Endothelial cell (in vitro differentiated cells): ENCODE measurements around the gene DDI2. TPM values are rescaled to one million over a fixed set of nuclear protein-coding genes. Genes with fewer than 3 reads are reported as not detected.

Experiments used
- DNase-seq: peaks from one replicate; pipeline ENCODE4 v3.0.0; 2021; ENCODE audit warnings: low spot score
- H3K27ac Mint-ChIP-seq: one replicate; pipeline ENCODE4 v1.8.0; 2021; ENCODE audit warnings: mixed read lengths, inconsistent platforms; ENCODE audit not compliant: unreplicated experiment
- H3K27me3 Mint-ChIP-seq: one replicate; pipeline ENCODE4 v1.8.0; 2021; ENCODE audit warnings: mild to moderate bottlenecking, moderate library complexity, mixed read lengths, inconsistent platforms; ENCODE audit not compliant: unreplicated experiment
- H3K36me3 Mint-ChIP-seq: one replicate; pipeline ENCODE4 v1.8.0; 2021; ENCODE audit warnings: mild to moderate bottlenecking, low read depth, mixed read lengths, inconsistent platforms; ENCODE audit not compliant: unreplicated experiment
- H3K4me1 Mint-ChIP-seq: one replicate; pipeline ENCODE4 v1.8.0; 2021; ENCODE audit warnings: mild to moderate bottlenecking, mixed read lengths, inconsistent platforms; ENCODE audit not compliant: unreplicated experiment
- H3K4me3 Mint-ChIP-seq: one replicate; pipeline ENCODE4 v1.8.0; 2021; ENCODE audit warnings: mild to moderate bottlenecking, mixed read lengths, inconsistent platforms; ENCODE audit not compliant: unreplicated experiment
- H3K9me3 Mint-ChIP-seq: one replicate; pipeline ENCODE4 v1.8.0; 2021; ENCODE audit warnings: mixed read lengths, inconsistent platforms; ENCODE audit not compliant: unreplicated experiment
- CTCF ChIP-seq: fragments of 200-600 bp; sonication (generic); IDR thresholded peaks from one replicate; pipeline ENCODE4 v1.5.0; 2021; ENCODE audit warnings: antibody characterized with exemption; ENCODE audit not compliant: unreplicated experiment
- total RNA-seq: library from RNA; stranded (reverse); fragmentation: NEBNext Ultra II Directional; extraction: Animal tissue kit (Norgen Biotek cat#: 25700); gene quantifications from one replicate; pipeline ENCODE4 v1.2.1, GENCODE V29; 2021; ENCODE audit not compliant: unreplicated experiment

Gene DDI2
- total RNA-seq, 1 donor from 2014 or later, result 24.0 TPM

- Mint-ChIP-seq H3K27me3 (peaks cover 3% of the 10 kb centered on the region), H3K27ac (no peak overlapping the region), H3K4me3 (no peak overlapping the region), H3K36me3 (peaks cover 9% of the 10 kb centered on the region), H3K4me1 (peaks cover 14% of the 10 kb centered on the region), H3K9me3 (no peaks in the 10 kb centered on the region)
- DNase-seq, result no peak
- no peak for TF ChIP-seq CTCF
Observed at GRCh38 chr1:15674386-15675159, 57.3 kb downstream of the DDI2 start.

GRCh38 chr1:15676010-15676409 is 58.8 kb downstream of the DDI2 start:
- DNase-seq, result no peak
- Mint-ChIP-seq H3K9me3 (no peaks in the 10 kb centered on the region), H3K4me3 (no peak overlapping the region)

GRCh38 chr1:15676688-15677661 is 59.7 kb downstream of the DDI2 start:
- peak overlapping the region; percentile 63 for H3K4me3 Mint-ChIP-seq
- peak overlapping the region; percentile 31 for H3K27ac Mint-ChIP-seq

More at GRCh38 chr1:15676010-15676409, 58.8 kb downstream of the DDI2 start:
- Mint-ChIP-seq H3K27ac (no peak overlapping the region), H3K27me3 (peaks cover 3% of the 10 kb centered on the region), H3K36me3 (peaks cover 9% of the 10 kb centered on the region), H3K4me1 (peaks cover 14% of the 10 kb centered on the region)
- TF ChIP-seq CTCF, result no peak

GRCh38 chr1:15678578-15678977 is 61.3 kb downstream of the DDI2 start:
- DNase-seq, result no peak
- TF ChIP-seq CTCF, result no peak
- H3K9me3 Mint-ChIP-seq, result no peaks in the 10 kb centered on the region
- peaks cover 12% of the 10 kb centered on the region for H3K36me3 Mint-ChIP-seq
- no peak overlapping the region for H3K4me3 Mint-ChIP-seq
- no peak overlapping the region for H3K27ac Mint-ChIP-seq
- H3K27me3 Mint-ChIP-seq, result peaks cover 9% of the 10 kb centered on the region
- H3K4me1 Mint-ChIP-seq, result peaks cover 18% of the 10 kb centered on the region

More at GRCh38 chr1:15676688-15677661, 59.7 kb downstream of the DDI2 start:
- H3K36me3 Mint-ChIP-seq, result peaks cover 9% of the 10 kb centered on the region
- TF ChIP-seq CTCF, result no peak
- H3K27me3 Mint-ChIP-seq, result peaks cover 6% of the 10 kb centered on the region
- H3K4me1 Mint-ChIP-seq, result peaks cover 14% of the 10 kb centered on the region
- H3K9me3 Mint-ChIP-seq, result no peaks in the 10 kb centered on the region
- DNase-seq, result no peak
